H1 (cell line): ENCODE data around the gene TUBE1. TPM values are rescaled to one million over a fixed set of nuclear protein-coding genes. Genes with fewer than 3 reads are reported as not detected.

Experiments
- CTCF ChIA-PET: fragments of 300-600 bp; sonication (Branson Sonifier 250); formaldehyde crosslinking; loops from one replicate; lab custom pipeline; 2021; ENCODE audit not compliant: partially characterized antibody; lab: Charles Lee
- POLR2A ChIA-PET: fragments of 300-600 bp; sonication (Branson Sonifier 250); formaldehyde crosslinking; loops from one replicate; lab custom pipeline; 2021; ENCODE audit warnings: inconsistent platforms; ENCODE audit not compliant: partially characterized antibody; lab: Charles Lee
- DNase-seq, 2 experiments: peaks; one replicate each; pipeline versions ENCODE4 v3.0.0 to v3.0.0-alpha.2; 2010 to 2022; ENCODE audit warnings: low spot score in 2 of 2, low read depth in 1 of 2, mixed read lengths in 1 of 2
- FAIRE-seq: peaks from 2 replicates; lab custom pipeline; 2011; peaks lifted over from hg19 to GRCh38; lab: Jason Lieb, UNC
- H2AFZ ChIP-seq: 2 replicates; pipeline ENCODE4 v1.8.1; 2012; ENCODE audit warnings: low read length, inconsistent platforms
- H2AK5ac ChIP-seq: 2 replicates; pipeline ENCODE4 v1.6.1; 2013; ENCODE audit warnings: low read depth, low read length
- H2BK120ac ChIP-seq: replicated peaks from 2 replicates; pipeline ENCODE3; 2013; ENCODE audit warnings: low read depth, low read length, inconsistent platforms
- H2BK12ac ChIP-seq: 2 replicates; pipeline ENCODE4 v1.6.1; 2013; ENCODE audit warnings: low read depth, low read length
- H2BK15ac ChIP-seq: 2 replicates; pipeline ENCODE4 v1.6.1; 2013; ENCODE audit warnings: low read length
- H2BK20ac ChIP-seq: 2 replicates; pipeline ENCODE4 v1.6.1; 2013; ENCODE audit warnings: low read length
- H2BK5ac ChIP-seq: 2 replicates; pipeline ENCODE4 v1.6.1; 2013; ENCODE audit warnings: low read depth, low read length
- H3K14ac ChIP-seq: 2 replicates; pipeline ENCODE4 v1.6.1; 2013; ENCODE audit warnings: inconsistent platforms; ENCODE audit not compliant: insufficient read length
- H3K18ac ChIP-seq: 2 replicates; pipeline ENCODE4 v1.6.1; 2013; ENCODE audit warnings: low read length; ENCODE audit errors: extremely low read depth
- H3K23ac ChIP-seq: 2 replicates; pipeline ENCODE4 v1.6.1; 2013; ENCODE audit warnings: inconsistent platforms; ENCODE audit not compliant: insufficient read length
- H3K23me2 ChIP-seq: 2 replicates; pipeline ENCODE4 v1.6.1; 2013; ENCODE audit warnings: low read depth, low read length
- H3K27ac ChIP-seq: 2 replicates; pipeline ENCODE4 v1.6.1; 2011; ENCODE audit warnings: low read depth, low read length, inconsistent platforms
- H3K27me3 ChIP-seq, 4 experiments: replicated peaks in 1 of 4; 1 replicate in 1 of 4; 2 replicates in 3 of 4; pipeline versions ENCODE4 v1.6.1 to v1.8.1; 2011 to 2013; ENCODE audit warnings: low read length in 3 of 4, mild to moderate bottlenecking in 3 of 4, inconsistent platforms in 2 of 4, mixed read lengths in 2 of 4, moderate library complexity in 1 of 4; ENCODE audit not compliant: control insufficient read depth in 3 of 4, insufficient read depth in 3 of 4; ENCODE audit errors: extremely low read depth in 1 of 4
- H3K36me3 ChIP-seq, 4 experiments: 2 replicates each; pipeline versions ENCODE4 v1.6.1 to v1.8.1; 2011 to 2013; ENCODE audit warnings: mild to moderate bottlenecking in 4 of 4, low read length in 3 of 4, moderate library complexity in 2 of 4, control low read depth in 1 of 4, inconsistent platforms in 1 of 4; ENCODE audit not compliant: insufficient read depth in 4 of 4, control insufficient read depth in 2 of 4
- H3K4ac ChIP-seq: replicated peaks from 2 replicates; pipeline ENCODE3; 2013; ENCODE audit warnings: low read length, low read depth, mixed read lengths, inconsistent platforms; ENCODE audit not compliant: insufficient read length
- H3K4me1 ChIP-seq, 4 experiments: replicated peaks in 1 of 4; 1 replicate in 1 of 4; 2 replicates in 3 of 4; pipeline versions ENCODE4 v1.6.1 to v1.8.1; 2011 to 2013; ENCODE audit warnings: low read length in 3 of 4, inconsistent platforms in 2 of 4, mixed read lengths in 1 of 4; ENCODE audit not compliant: insufficient read depth in 4 of 4, control insufficient read depth in 3 of 4
- H3K4me2 ChIP-seq, 2 experiments: 2 replicates each; pipeline versions ENCODE4 v1.6.1 to v1.8.1; 2011 to 2013; ENCODE audit warnings: low read depth in 2 of 2, low read length in 2 of 2, control low read depth in 1 of 2, inconsistent platforms in 1 of 2, mild to moderate bottlenecking in 1 of 2; ENCODE audit not compliant: insufficient read depth in 1 of 2
- H3K4me3 ChIP-seq, 4 experiments: fragments of 200-600, 300-600 bp in 1 of 4; sonication (generic), shearing (Covaris generic), sonication (Bioruptor Twin) in 1 of 4; 2 replicates each; pipeline versions ENCODE4 v1.5.1 to v1.8.1; 2011 to 2016; ENCODE audit warnings: low read length in 4 of 4, low read depth in 3 of 4, control low read depth in 2 of 4, inconsistent platforms in 2 of 4, mild to moderate bottlenecking in 2 of 4, mixed read lengths in 1 of 4, moderate library complexity in 1 of 4; ENCODE audit not compliant: insufficient read depth in 2 of 4; ENCODE audit errors: extremely low read depth in 1 of 4
- H3K56ac ChIP-seq: replicated peaks from 2 replicates; pipeline ENCODE3; 2013; ENCODE audit warnings: low read depth, mild to moderate bottlenecking, mixed read lengths, low read length, inconsistent platforms; ENCODE audit not compliant: insufficient read length
- H3K79me1 ChIP-seq: 2 replicates; pipeline ENCODE4 v1.6.1; 2013; ENCODE audit warnings: low read depth, low read length, control low read depth
- H3K79me2 ChIP-seq, 2 experiments: 2 replicates each; pipeline versions ENCODE4 v1.6.1 to v1.8.1; 2012 to 2013; ENCODE audit warnings: low read length in 2 of 2, mild to moderate bottlenecking in 2 of 2, inconsistent platforms in 1 of 2; ENCODE audit not compliant: insufficient read depth in 2 of 2, control insufficient read depth in 1 of 2
- H3K9ac ChIP-seq, 4 experiments: replicated peaks in 1 of 4; 1 replicate in 1 of 4; 2 replicates in 3 of 4; pipeline versions ENCODE4 v1.6.1 to v1.8.1; 2011 to 2013; ENCODE audit warnings: low read depth in 3 of 4, low read length in 3 of 4, control low read depth in 2 of 4, mild to moderate bottlenecking in 2 of 4, moderate library complexity in 2 of 4, inconsistent platforms in 1 of 4; ENCODE audit errors: extremely low read depth in 1 of 4
- H3K9me3 ChIP-seq, 2 experiments: 2 replicates each; pipeline versions ENCODE4 v1.6.1 to v1.8.1; 2012 to 2013; ENCODE audit warnings: mild to moderate bottlenecking in 2 of 2, moderate library complexity in 2 of 2, control low read depth in 1 of 2, inconsistent platforms in 1 of 2, low read depth in 1 of 2, low read length in 1 of 2, mixed read lengths in 1 of 2; ENCODE audit not compliant: insufficient read depth in 2 of 2
- H4K20me1 ChIP-seq, 2 experiments: replicated peaks in 1 of 2; 2 replicates each; pipeline versions ENCODE3 to v1.8.1; 2011 to 2013; ENCODE audit warnings: inconsistent platforms in 2 of 2, low read length in 2 of 2, mild to moderate bottlenecking in 1 of 2; ENCODE audit not compliant: insufficient read depth in 2 of 2, control insufficient read depth in 1 of 2
- H4K5ac ChIP-seq: 2 replicates; pipeline ENCODE4 v1.6.1; 2013; ENCODE audit warnings: low read length, low read depth, mixed read lengths, inconsistent platforms; ENCODE audit not compliant: insufficient read length
- H4K8ac ChIP-seq: 2 replicates; pipeline ENCODE4 v1.8.0; 2013; ENCODE audit warnings: mild to moderate bottlenecking, moderate library complexity, low read length, inconsistent platforms; ENCODE audit not compliant: insufficient read depth; ENCODE audit errors: extremely low read depth
- H4K91ac ChIP-seq: replicated peaks from 2 replicates; pipeline ENCODE3; 2013; ENCODE audit warnings: low read length, mixed read lengths, inconsistent platforms; ENCODE audit not compliant: insufficient read length
- ASH2L ChIP-seq: fragments of 200-600, 300-600 bp; sonication (generic); IDR thresholded peaks from one replicate; pipeline ENCODE4 v1.7.1; 2017; ENCODE audit warnings: low read length
- ATF2 ChIP-seq: IDR thresholded peaks from 2 replicates; pipeline ENCODE4 v1.6.1; 2012; ENCODE audit warnings: low read length, inconsistent platforms
- BRCA1 ChIP-seq: IDR thresholded peaks from 2 replicates; pipeline ENCODE4 v1.6.1; 2012; ENCODE audit warnings: low read depth, low read length, improper control_type of control experiment
- CEBPB ChIP-seq: IDR thresholded peaks from 2 replicates; pipeline ENCODE4 v1.6.1; 2012; ENCODE audit warnings: low read depth, low read length
- MAX ChIP-seq: IDR thresholded peaks from 2 replicates; pipeline ENCODE4 v1.6.1; 2012; ENCODE audit warnings: inconsistent platforms
- SUZ12 ChIP-seq: fragments of 200-600 bp; sonication (generic); IDR thresholded peaks from 2 replicates; pipeline ENCODE4 v1.6.1; 2012; ENCODE audit warnings: mild to moderate bottlenecking, inconsistent platforms, low read length, moderate library complexity, mixed read lengths
- WGBS, 2 experiments: shearing (Covaris generic) in 1 of 2; methylation state at CpG; one replicate each; pipeline versions ENCODE4 v1.1.6 to v1.1.7; 2013 to 2015; ENCODE audit warnings: low lambda C conversion rate in 2 of 2, mixed read lengths in 2 of 2, inconsistent platforms in 1 of 2, low coverage in 1 of 2, missing lambda C conversion rate in 1 of 2; ENCODE audit not compliant: insufficient replicate concordance in 2 of 2, insufficient coverage in 1 of 2, insufficient read length in 1 of 2; ENCODE audit errors: extremely low coverage in 1 of 2, missing lambda C conversion rate in 1 of 2; 5-methylcytosine and 5-hydroxymethylcytosine counted together
- polyA plus RNA-seq, 7 experiments: library from polyadenylated mRNA; depleted of rRNA in 3 of 7; stranded (reverse) in 5 of 7; unstranded in 2 of 7; fragments of >200 nt in 5 of 7; fragments of 200-250 nt in 2 of 7; gene quantifications; 1 replicate in 5 of 7; 2 replicates in 1 of 7; 4 replicates in 1 of 7; pipeline versions ENCODE4 v1.2.1 to v1.2.3, GENCODE V29; 2011 to 2013; ENCODE audit warnings: missing spikeins in 2 of 7, mixed read lengths in 2 of 7
- total RNA-seq: library from RNA; stranded (reverse); fragmentation: NEBNext Ultra II Directional; extraction: Animal tissue kit (Norgen Biotek cat#: 25700); gene quantifications from 2 replicates; pipeline ENCODE4 v1.2.1, GENCODE V29; 2021

The TUBE1 gene
- total and polyA plus RNA-seq, 2 of the 8 experiments (the other 6 are each of a cell fraction or from before 2014, with no cell fraction given) = 8.0 to 15.9 TPM

GRCh38 chr6:112123982-112124381 lies 36.7 kb upstream of the TUBE1 start:
- H3K27ac ChIP-seq = no peak overlapping the region
- no peak overlapping the region for H2BK15ac ChIP-seq
- no peak overlapping the region for H2BK5ac ChIP-seq
- H3K79me2 ChIP-seq = no peaks in the 10 kb centered on the region
- H3K36me3 ChIP-seq = no peaks in the 10 kb centered on the region
- H3K4me1 ChIP-seq = peaks cover 0 to 3% (median 0%) of the 10 kb centered on the region in 4 experiments; a peak in 1 of 7 replicates
- H2BK12ac ChIP-seq = no peak overlapping the region
- H3K4me3 ChIP-seq = no peak overlapping the region
- H3K23me2 ChIP-seq = no peaks in the 10 kb centered on the region
- H3K9me3 ChIP-seq = no peaks in the 10 kb centered on the region
- H3K56ac ChIP-seq = no peak overlapping the region
- no peak overlapping the region for H3K9ac ChIP-seq
- ChIA-PET CTCF (interaction anchor here (0.7 to 3.5 kb wide), 3 partner anchors 11 to 1968 kb away, joined by 3 to 13 read pairs (median 3); no protein-coding TSS in a partner anchor), POLR2A (interaction anchor here (0.8 kb wide), 1 partner anchor 13 kb away, joined by 3 read pairs; no protein-coding TSS in a partner anchor)
- no peak overlapping the region for H2AK5ac ChIP-seq
- H3K4ac ChIP-seq = no peak overlapping the region
- no peak overlapping the region for H2BK120ac ChIP-seq
- no peak overlapping the region for H3K18ac ChIP-seq
- H3K27me3 ChIP-seq = no peaks in the 10 kb centered on the region
- H4K5ac ChIP-seq = no peak overlapping the region
- H3K4me2 ChIP-seq = no peak overlapping the region
- H4K20me1 ChIP-seq = no peaks in the 10 kb centered on the region
- H3K23ac ChIP-seq = no peak overlapping the region
- FAIRE-seq (no peak), DNase-seq (no peak)
- H2AFZ ChIP-seq = no peak overlapping the region
- WGBS, 2 experiments = 100% methylated on average over 1 of the region's 1 CpG; no CpG with 5 or more reads in 1 of the 2 experiments
- H3K14ac ChIP-seq = no peak overlapping the region
- H4K91ac ChIP-seq = no peak overlapping the region
- TF ChIP-seq BRCA1 (no peak), MAX (no peak), CEBPB (no peak), ASH2L (no peak), ATF2 (no peak), SUZ12 (no peak)
- H2BK20ac ChIP-seq = no peak overlapping the region
- H4K8ac ChIP-seq = no peak overlapping the region
- no peaks in the 10 kb centered on the region for H3K79me1 ChIP-seq
